Measurements from ENCODE around the gene GBF1.

DNA sequence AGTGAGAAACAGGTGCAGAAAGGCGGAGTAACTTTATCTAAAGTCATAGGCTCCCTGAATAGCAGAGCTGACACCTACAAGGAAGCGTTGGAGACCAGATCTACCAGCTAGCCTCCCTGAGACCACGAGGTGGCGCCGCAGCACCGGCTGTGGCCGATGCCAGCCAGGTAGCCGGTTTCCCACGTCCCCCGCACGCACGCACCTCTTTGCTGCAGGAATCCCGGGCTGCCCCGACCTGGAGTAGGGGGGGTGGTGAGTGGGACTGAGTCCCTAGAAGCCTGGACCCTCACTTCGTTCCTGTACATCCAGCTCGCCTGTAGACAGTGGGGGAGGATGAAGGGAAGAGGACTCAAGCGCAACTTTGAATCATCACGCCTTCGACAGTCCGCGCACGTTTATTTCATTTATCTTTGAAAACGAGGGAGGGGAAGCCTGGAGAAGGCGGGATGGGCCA is 15.5 kb upstream of the GBF1 start:
- TF ChIP-seq, protein P1, sequence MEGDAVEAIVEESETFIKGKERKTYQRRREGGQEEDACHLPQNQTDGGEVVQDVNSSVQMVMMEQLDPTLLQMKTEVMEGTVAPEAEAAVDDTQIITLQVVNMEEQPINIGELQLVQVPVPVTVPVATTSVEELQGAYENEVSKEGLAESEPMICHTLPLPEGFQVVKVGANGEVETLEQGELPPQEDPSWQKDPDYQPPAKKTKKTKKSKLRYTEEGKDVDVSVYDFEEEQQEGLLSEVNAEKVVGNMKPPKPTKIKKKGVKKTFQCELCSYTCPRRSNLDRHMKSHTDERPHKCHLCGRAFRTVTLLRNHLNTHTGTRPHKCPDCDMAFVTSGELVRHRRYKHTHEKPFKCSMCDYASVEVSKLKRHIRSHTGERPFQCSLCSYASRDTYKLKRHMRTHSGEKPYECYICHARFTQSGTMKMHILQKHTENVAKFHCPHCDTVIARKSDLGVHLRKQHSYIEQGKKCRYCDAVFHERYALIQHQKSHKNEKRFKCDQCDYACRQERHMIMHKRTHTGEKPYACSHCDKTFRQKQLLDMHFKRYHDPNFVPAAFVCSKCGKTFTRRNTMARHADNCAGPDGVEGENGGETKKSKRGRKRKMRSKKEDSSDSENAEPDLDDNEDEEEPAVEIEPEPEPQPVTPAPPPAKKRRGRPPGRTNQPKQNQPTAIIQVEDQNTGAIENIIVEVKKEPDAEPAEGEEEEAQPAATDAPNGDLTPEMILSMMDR (optimal IDR thresholded peaks at IDR 0.05 in 1 of 3, IDR thresholded peaks at IDR 0.05 in 1 of 3, conservative IDR thresholded peaks at IDR 0.05 in 1 of 3; ENCODE audit: extremely low read depth in 1 of 3, insufficient read depth in 2 of 3, low read length in 3 of 3), result peak; percentile 95 to 100 (median 99)
- no peak for TF ChIP-seq EZH2 (IDR thresholded peaks at IDR 0.05; ENCODE audit: low read length)
